HS-5 (cell line): ENCODE measurements around the gene RUVBL2.
A peak's percentile ranks its signal among the peaks of the same experiment; 100 is the strongest.

Source experiments
- DNase-seq: peaks from one replicate; pipeline ENCODE4 v3.0.0-alpha.2; 2012; ENCODE audit warnings: low read depth

Gene RUVBL2

DNA sequence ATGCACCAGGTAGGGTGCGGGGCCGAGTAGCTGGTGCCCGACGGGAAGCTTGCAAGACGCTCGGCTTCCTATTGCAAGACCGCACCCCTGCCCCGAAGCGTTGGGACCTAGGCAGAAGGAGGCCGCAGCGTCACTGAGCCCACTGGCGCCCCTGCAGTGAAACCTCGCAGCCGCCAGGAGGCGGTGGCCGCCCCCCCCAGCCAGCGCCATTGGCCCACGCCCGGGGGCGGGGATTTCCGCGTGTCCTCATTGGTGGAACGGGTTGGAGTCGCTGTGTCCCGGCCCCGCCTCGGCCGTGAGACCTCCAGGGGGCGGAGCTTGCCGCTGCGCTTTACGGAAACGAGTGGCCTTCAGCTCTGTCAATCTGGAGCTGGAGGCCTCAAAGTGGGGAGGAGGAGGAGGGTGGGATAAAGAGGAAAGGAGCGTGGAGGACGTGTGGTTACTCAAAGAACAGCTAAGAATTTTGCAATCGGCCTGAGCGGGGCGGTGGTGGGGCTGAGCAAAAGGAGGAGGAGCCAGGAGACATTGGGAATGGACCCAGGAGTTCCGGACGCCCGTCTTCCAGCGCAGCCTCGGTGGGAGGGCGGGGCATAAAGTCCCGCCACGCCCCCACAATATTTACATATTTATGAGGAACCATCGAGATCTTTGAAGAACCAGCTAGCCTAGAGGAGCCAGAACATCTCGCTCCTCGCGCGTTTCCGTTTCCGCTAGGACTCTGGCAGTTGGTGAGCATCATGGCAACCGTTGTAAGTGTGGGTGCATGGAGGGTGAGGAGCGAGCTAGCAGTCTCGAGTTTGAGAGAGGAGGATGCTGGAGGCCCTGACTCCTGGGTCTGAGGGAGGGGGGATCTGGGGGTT lies at the start of gene RUVBL2, which contains the start of gene GYS1:
Gene RUVBL2 (plus strand): TSS at position 713 of the 860 bp plus-strand sequence. CDS start 25 bp downstream, at position 738.
Gene GYS1 (minus strand): TSS at position 135 of the 860 bp plus-strand sequence. CDS start 197 bp downstream, outside the sequence.
- peak; percentile 98 for DNase-seq

DNA sequence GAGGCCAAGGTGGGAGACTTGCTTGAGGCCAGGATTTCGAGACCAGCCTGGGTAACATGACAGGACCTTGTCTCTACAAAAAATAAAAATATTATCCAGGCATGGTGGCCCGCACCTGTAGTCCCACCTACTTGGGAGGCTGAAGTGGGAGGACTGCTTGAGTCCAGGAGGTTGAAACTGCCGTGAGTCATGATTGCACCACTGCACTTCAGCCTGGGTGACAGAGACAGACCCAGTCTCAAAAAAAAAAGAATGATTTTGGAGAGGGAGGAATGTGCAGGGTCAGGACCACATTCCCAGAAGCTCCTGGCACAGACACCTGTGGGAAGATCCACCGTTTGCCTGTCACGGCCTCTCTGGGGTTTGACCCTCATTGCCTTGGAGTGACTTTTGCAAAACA lies 48.3 kb upstream of the RUVBL2 start:
- no peak for DNase-seq

DNA sequence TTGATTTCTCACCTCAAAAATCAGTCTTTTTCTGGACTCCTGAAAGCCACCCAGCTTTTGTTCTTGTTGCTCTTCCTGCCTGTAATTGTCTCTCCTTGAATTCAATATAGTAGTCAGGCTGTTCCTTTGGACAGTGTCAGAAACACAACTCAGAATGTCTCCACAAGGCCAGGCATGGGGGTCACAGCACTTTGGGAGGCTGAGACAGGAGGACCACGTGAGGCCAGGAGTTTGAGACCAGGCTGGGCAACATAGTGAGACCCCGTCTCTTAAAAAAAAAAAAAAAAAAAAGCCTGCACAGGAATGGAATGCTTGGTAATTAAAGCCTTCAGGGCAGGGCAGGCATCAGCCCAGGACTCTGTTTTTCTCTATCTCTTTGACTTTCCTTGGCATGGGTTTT lies 47.9 kb upstream of the RUVBL2 start:
- no peak for DNase-seq

DNA sequence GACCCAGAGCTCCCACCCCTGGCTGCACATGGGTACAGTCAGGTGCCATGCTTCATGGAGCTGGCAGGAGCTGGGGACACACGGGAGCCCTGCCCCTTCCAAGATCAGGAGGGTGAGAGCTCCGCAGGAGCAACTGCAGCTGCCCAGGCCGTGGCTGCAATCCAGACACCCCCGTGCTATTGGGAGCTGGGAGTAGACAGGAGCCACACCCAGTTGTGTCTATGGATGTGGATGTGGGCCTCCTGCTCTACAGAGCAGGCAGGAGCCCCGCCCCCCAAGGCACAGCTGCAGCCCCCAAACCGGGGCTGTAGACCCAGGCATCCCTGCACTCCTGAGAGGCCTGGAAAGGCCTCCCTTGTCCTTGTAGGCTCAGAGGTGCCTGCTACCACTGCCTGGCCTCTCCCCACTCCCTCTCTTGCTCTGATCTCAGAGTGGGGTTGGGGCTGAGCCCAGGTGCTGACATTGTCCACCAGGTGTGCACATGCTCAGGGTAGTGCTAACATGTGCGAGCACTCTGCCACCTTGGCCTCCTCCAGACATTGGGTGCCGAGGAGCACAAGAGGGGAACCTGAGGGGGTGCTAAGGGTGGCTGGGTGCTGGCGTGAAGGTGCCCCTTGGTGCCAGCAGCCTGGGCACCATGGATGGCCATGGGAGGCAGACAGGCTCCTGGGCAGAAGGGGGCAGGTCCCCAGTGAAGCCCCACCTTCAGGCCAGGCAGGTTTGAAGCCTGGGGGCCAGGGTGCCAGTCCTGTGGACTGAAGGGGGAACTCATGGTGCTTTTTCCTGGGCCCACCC lies 47.0 kb upstream of the RUVBL2 start:
- DNase-seq: no peak

DNA sequence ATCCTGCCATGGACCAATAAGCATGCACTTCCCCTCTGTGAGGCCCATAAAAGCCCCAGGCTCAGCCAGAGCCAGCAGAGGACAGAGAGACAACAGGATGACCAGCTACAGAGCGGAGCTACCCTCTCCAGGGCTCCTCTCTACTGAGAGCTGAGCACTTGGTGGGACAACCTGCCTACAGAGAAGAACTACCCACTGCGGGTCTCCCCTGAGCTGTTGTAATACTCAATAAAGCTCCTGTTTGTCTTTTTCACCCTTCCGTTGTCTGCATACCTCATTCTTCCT lies 46.5 kb upstream of the RUVBL2 start:
- DNase-seq: no peak

DNA sequence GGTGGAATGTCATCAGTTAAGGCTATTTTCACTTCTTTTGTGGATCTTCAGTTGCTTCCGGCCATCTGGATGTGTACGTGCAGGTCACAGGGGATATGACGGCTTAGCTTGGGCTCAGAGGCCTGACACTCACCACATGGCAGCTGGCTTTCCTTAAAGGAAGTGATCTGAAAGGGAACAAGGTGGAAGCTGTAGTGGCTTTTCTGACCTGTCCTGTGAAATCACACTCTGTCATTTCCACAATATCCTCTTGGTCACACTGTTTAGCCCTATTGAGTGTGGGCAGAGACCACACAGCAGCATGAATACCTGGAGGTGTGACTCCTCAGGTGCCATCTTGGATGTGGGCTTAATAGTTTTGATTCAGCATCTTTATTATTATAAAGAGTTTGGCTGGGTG lies 43.5 kb upstream of the RUVBL2 start:
- no peak for DNase-seq

DNA sequence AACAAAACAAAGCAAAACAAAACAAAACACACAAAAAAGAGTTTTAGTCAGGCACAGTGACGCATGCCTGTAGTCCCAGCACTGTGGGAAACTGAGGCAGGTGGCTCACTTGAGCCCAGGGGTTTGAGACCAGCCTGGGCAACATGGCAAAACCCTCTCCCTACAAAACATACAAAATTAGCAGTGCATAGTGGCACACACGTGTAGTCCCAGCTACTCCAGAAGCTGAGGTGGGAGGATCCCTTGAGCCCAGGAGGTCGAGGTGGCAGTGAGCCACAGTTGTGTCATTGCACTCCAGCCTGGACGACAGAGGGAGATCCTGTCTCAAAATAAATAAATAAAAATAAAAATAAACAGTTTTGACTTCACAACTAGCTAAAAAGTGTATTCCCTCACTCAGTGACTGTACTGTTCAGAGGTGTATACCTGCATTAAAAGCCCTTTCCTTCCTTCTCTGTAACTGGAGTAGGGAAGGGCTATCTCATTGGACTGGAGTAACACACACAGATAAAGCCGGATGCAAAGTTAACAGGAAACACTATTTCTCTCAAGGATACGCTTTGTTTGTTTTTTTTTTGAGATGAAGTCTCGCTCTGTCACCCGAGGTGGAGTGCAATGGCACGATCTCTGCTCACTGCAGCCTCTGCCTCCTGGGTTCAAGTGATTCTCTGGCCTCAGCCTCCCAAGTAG lies 42.7 kb upstream of the RUVBL2 start:
- no peak for DNase-seq

DNA sequence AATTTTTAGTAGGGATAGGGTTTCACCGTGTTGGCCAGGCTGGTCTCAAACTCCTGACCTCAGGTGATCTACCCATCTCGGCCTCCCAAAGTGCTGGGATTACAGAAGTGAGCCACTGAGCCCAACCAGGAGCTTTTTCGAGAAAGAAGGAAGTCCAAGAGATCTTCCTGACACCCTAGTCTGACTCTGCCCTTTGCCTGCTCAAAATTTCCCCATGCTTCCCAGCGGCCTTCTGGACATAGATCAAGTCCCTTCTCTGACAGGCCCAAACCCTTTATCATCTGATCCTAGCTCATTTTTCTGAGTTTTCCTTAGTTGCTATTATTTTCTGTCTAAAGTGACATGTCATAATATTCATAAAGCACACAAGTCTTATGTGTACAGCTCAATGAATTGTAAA lies 40.5 kb upstream of the RUVBL2 start:
- DNase-seq: no peak

DNA sequence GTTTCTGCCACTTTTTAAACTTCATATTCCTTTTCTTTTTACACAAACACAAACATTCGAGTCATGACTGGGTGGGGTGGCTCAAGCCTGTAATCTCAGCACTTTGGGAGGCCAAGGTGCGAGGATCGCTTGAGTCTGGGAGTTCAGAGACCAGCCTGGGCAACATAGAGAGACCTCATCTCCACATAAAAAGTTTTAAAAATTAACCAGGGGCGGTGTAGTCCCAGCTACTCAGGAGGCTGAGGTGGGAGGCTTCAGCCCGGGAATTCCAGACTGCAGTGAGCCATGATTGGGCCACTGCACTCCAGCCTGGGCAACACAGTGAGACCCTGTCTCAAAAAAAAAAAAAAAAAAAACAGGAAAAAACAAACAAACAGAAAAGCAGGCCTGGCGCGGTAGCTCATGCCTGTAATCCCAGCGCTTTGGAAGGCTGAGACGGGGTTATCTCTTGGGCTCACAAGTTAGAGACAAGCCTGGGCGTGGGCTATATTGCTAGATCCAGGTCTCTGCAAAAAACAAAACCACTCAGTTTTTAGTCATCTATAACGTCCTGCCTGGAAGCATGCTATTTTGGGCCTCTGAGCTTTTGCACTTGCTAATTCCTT lies 39.6 kb upstream of the RUVBL2 start:
- DNase-seq: no peak

DNA sequence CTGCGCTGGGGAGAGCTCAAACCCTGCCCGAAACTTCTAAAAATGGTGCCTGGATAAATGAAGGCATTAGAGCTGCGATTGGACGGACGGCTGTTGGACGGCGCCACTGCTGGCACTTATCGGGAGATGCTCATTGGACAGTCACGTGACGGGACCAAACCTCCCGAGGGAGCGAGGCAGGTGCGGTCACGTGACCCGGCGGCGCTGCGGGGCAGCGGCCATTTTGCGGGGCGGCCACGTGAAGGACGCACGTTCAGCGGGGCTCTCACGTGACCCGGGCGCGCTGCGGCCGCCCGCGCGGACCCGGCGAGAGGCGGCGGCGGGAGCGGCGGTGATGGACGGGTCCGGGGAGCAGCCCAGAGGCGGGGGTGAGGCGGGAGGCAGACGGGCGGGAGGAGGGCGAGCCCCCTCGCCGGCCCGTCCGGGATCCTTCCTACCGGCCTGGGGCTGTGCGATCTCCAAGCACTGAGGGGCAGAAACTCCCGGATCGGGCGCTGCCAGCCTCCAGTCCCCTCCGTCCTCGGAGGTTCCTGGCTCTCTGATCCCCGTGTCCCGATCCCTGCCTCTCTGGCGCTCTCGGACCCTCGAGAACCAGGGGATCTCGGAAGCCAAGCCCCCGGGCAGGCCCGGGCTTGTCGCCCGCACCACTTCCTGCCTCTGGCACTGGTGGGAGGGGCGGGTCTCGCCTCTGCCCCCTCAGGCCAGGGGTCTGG lies 38.9 kb upstream of the RUVBL2 start, which contains the start of gene BAX:
Gene BAX (plus strand): TSS at position 281 of the 713 bp plus-strand sequence. CDS start 54 bp downstream, at position 335.
- peak; percentile 83 for DNase-seq

DNA sequence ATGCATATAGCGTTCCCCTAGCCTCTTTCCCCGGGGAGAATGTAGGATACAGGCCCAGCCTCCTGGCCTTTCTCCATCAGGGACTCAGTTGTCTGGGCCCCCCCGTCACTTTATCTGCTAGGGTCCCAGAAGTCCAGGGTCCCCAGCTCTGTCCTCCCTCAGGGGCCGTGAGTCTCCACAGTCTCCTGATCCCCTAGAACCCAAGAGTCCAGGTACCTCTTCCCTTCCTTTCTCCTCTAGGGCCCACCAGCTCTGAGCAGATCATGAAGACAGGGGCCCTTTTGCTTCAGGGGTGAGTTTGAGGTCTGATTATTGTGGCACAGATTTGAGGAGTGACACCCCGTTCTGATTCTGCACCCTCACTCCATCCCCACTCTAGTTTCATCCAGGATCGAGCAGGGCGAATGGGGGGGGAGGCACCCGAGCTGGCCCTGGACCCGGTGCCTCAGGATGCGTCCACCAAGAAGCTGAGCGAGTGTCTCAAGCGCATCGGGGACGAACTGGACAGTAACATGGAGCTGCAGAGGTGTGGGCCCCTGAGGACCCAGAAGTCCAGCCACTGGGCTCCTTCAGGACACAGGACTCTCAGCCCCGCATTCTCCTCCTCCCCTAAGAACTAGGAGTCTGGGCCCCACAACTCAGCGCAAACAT lies 38.3 kb upstream of the RUVBL2 start:
- DNase-seq: no peak

DNA sequence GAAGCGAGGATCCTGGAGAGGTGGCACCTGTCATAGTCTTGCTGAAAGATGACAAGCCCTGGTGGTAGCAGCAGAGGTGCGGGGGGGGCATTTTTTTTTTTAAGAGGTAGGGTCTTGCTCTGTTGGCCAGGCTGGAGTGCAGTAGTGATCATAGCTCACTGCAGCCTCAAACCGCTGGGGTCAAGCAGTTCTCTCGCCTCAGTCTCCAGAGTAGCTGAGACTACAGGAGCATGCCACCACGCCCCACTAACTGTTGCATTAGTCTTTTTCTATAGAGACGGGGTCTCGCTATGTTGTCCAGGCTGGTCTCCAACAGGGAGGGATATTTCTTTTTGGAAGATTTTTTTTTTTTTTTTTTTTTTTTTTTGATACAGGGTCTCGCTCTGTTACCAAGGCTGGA lies 35.7 kb upstream of the RUVBL2 start:
- no peak for DNase-seq

DNA sequence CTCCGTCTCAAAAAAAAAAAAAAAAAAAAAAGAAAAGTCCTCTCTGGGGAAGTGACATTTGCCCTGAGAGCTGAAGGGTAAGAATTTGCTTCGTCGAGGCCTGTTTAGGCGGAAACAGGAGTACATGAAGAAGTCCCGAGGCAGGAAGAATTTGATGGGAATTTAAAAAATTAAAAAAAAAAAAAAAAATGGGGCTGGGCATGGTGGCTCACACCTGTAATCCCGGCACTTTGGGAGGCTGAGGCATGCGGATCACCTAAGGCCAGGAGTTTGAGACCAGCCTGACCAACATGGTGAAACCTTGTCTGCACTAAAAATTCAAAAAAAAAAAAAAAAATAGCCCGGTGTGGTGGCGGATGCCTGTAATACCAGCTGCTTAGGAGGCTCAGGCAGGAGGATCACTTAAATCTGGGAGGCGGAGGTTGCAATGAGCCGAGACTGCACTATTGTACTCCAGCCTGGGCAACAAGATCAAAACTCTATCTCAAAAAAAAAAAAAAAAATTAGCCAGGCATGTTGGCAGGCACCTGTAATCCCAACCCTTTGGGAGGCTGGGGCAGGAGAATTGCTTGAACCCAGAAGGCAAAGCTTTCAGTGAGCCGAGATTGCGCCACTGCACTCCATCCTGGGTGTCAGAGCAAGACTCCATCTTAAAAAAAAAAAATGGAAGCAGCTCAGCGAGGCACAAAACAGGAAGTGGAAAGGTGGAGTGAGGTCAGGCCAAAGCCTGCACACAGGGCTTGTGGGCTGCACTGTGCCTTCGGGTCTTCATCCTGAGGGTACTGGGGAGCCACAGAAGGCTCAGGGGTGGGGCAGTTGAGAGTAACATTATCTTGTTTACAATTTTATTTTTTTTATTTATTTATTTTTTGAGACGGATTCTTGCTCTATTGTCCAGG lies 34.1 kb upstream of the RUVBL2 start:
- no peak for DNase-seq

DNA sequence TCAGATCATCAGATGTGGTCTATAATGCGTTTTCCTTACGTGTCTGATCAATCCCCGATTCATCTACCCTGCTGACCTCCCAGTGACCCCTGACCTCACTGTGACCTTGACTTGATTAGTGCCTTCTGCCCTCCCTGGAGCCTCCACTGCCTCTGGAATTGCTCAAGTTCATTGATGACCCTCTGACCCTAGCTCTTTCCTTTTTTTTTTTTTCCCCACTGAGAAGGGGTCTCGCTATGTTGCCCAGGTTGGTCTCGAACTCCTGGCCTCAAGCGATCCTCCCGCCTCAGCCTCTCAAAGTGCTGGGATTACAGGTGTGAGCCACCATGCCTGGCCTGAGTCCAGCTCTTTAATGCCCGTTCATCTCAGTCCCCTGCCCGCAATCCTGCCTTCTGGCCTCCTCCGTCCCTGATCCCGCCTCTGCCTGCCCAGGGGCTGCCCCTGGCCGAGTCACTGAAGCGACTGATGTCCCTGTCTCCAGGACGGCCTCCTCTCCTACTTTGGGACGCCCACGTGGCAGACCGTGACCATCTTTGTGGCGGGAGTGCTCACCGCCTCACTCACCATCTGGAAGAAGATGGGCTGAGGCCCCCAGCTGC lies 32.5 kb upstream of the RUVBL2 start:
- DNase-seq: no peak

DNA sequence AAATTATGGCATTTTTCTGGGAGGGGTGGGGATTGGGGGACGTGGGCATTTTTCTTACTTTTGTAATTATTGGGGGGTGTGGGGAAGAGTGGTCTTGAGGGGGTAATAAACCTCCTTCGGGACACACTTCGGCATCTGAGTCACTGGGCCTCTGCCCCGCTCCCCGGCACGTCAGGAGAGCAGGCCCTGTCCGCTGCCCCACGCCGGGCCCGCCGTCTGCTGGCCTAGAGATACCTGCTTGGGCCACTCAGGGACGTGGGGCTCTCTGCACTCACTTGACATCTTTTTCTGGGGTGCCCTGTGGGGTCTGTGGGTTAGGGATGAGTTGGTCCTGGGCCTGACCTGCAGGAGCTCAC lies 32.0 kb upstream of the RUVBL2 start:
- no peak for DNase-seq

DNA sequence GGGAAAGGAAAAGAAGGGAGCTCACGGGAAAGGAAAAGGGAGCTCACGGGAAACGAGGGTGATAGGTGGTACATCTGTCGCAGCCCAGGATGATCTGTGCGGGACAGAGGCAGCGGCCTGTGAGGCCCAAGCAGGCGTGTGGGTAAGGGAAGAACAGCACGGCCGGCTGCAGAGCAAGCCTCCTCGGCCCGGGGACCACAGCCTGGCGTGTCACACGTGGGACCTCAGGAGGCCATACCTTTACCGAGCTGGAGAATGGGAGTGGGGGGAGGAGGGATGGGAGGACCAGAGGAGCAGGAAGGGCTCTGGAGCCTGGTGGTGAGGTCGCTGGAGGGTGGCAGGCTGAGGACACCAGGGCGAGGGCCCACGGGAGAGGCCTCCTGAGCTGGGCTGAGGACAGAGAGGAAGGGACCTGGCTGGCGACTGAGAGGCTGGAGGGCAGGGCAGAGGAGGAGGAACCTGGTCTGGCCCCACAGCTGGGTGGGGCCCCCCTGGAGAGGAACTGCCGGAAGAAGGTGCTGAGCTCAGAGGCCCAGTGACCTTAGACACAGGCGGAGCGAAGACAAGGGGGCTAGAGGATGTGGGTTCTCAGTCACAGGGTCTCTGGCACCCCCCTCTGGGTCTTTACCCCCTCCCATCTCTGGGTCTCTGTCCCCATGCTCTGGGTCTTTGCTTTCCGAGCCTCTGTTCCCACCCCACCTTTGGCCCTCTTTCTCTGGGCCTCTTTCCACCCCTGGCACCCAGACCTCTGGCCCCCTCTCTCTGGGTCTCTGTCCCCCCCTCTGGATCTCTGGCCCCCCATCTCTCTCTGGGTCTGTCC lies 31.4 kb upstream of the RUVBL2 start:
- DNase-seq: no peak

DNA sequence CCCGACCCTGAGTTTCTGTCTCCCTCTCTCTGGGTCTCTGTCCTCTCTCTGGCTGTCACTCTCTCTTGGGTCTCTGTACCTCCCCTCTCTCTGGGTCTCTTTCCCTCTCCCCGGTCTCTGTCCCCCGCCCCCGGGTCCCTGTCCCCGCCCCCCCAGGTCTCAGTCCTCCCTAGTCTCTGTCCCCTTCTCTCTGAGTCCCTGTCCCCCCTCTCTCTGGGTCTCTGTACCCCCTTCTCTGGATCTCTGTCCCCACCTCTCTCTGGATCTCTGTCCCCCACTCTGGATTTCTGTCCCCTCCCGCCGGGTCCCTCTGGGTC lies 30.9 kb upstream of the RUVBL2 start:
- DNase-seq: no peak

DNA sequence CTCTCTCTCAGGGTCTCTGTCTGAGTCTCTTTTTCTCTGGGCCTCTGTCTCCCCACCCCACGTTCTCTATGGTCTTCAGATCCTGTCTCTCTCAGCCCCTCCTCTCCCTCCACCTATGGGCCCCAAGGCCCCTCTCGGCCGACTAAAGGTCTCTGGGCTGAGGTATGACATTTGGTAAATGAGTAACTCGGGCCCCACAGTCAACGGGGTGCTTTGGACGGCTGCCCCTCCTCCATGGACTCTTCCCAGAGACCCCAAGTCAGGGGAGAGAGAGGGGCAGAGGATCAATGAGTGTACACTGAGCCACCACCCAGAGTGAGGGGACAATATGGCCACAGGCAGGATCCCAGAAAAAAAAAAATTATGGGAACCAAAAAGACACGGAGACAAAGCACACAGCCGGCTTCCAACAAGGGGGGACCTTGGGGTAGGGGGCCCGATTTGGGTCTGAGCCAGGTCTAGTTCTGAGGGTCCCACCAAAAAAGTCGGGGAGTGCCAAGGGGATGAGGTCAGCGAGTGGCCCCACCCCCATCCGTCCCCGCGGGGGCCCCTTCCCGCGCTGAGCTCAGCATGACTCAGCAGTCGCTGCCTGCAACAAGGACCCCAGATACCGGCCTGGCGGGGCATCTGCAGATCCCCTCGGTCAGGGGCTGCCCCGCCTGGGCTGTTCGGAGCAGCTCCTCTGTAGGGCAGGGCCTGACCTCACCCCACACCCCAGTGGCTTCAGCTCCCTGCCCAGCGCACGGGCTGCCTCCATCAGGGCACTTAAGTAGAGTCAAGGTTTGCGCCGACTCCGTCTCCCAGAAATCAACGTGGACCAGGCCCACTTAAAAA lies 30.1 kb upstream of the RUVBL2 start:
- no peak for DNase-seq
